IPS-15b (cell line): ENCODE data around the gene GPR137B.

Source experiments
- H3K27me3 ChIP-seq: one replicate; pipeline ENCODE4 v1.6.1; 2013; ENCODE audit warnings: low read length; ENCODE audit not compliant: control insufficient read depth, insufficient read depth
- H3K36me3 ChIP-seq: one replicate; pipeline ENCODE4 v1.6.1; 2013; ENCODE audit warnings: low read length; ENCODE audit not compliant: control insufficient read depth, insufficient read depth
- H3K4me1 ChIP-seq: one replicate; pipeline ENCODE4 v1.6.1; 2013; ENCODE audit warnings: mild to moderate bottlenecking, low read length; ENCODE audit not compliant: control insufficient read depth, insufficient read depth
- H3K4me3 ChIP-seq: one replicate; pipeline ENCODE4 v1.5.1; 2013; ENCODE audit warnings: low read depth, low read length
- H3K9ac ChIP-seq: one replicate; pipeline ENCODE4 v1.6.1; 2013; ENCODE audit warnings: low read depth, mild to moderate bottlenecking, low read length
- H3K9me3 ChIP-seq: one replicate; pipeline ENCODE4 v1.6.1; 2013; ENCODE audit warnings: mild to moderate bottlenecking, low read length; ENCODE audit not compliant: control insufficient read depth, insufficient read depth

GPR137B gene

GRCh38 chr1:236103646-236104218 lies 38.6 kb upstream of the GPR137B start:
- H3K36me3 ChIP-seq, result no peaks in the 10 kb centered on the region
- no peaks in the 10 kb centered on the region for H3K27me3 ChIP-seq
- no peaks in the 10 kb centered on the region for H3K9me3 ChIP-seq
- H3K4me1 ChIP-seq, result peaks cover 3% of the 10 kb centered on the region
- no peak overlapping the region for H3K9ac ChIP-seq
- no peak overlapping the region for H3K4me3 ChIP-seq

GRCh38 chr1:236107121-236107907 lies 35.0 kb upstream of the GPR137B start:
- Histone ChIP-seq H3K9me3 (no peaks in the 10 kb centered on the region), H3K27me3 (no peaks in the 10 kb centered on the region), H3K36me3 (no peaks in the 10 kb centered on the region), H3K4me3 (no peak overlapping the region), H3K4me1 (peaks cover 3% of the 10 kb centered on the region), H3K9ac (no peak overlapping the region)

- Histone ChIP-seq H3K27me3 (no peaks in the 10 kb centered on the region), H3K36me3 (no peaks in the 10 kb centered on the region), H3K9ac (no peak overlapping the region)
Measured at GRCh38 chr1:236108027-236108648, 34.2 kb upstream of the GPR137B start.

GRCh38 chr1:236110137-236110536 lies 32.2 kb upstream of the GPR137B start:
- Histone ChIP-seq H3K4me3 (no peak overlapping the region), H3K4me1 (no peaks in the 10 kb centered on the region), H3K36me3 (no peaks in the 10 kb centered on the region), H3K9ac (no peak overlapping the region), H3K27me3 (no peaks in the 10 kb centered on the region), H3K9me3 (no peaks in the 10 kb centered on the region)

More at GRCh38 chr1:236108027-236108648, 34.2 kb upstream of the GPR137B start:
- H3K4me1 ChIP-seq, result peaks cover 3% of the 10 kb centered on the region
- H3K4me3 ChIP-seq, result no peak overlapping the region
- no peaks in the 10 kb centered on the region for H3K9me3 ChIP-seq

- Histone ChIP-seq H3K36me3 (no peaks in the 10 kb centered on the region), H3K9ac (no peak overlapping the region), H3K4me1 (no peaks in the 10 kb centered on the region), H3K4me3 (no peak overlapping the region), H3K27me3 (no peaks in the 10 kb centered on the region), H3K9me3 (no peaks in the 10 kb centered on the region)
Measured at GRCh38 chr1:236111527-236112331, 30.6 kb upstream of the GPR137B start.

- Histone ChIP-seq H3K4me3 (no peak overlapping the region), H3K36me3 (no peaks in the 10 kb centered on the region), H3K9me3 (no peaks in the 10 kb centered on the region), H3K9ac (no peak overlapping the region), H3K27me3 (no peaks in the 10 kb centered on the region), H3K4me1 (no peaks in the 10 kb centered on the region)
Measured at GRCh38 chr1:236112332-236112627, 30.1 kb upstream of the GPR137B start.

- Histone ChIP-seq H3K4me3 (no peak overlapping the region), H3K36me3 (no peaks in the 10 kb centered on the region), H3K9me3 (no peaks in the 10 kb centered on the region), H3K4me1 (no peaks in the 10 kb centered on the region), H3K9ac (no peak overlapping the region), H3K27me3 (no peaks in the 10 kb centered on the region)
Measured at GRCh38 chr1:236113324-236114032, 28.9 kb upstream of the GPR137B start.

GRCh38 chr1:236114076-236114747 lies 28.1 kb upstream of the GPR137B start:
- H3K9me3 ChIP-seq, result no peaks in the 10 kb centered on the region
- no peaks in the 10 kb centered on the region for H3K4me1 ChIP-seq
- H3K9ac ChIP-seq, result no peak overlapping the region
- H3K4me3 ChIP-seq, result no peak overlapping the region
- no peaks in the 10 kb centered on the region for H3K27me3 ChIP-seq
- no peaks in the 10 kb centered on the region for H3K36me3 ChIP-seq

- no peaks in the 10 kb centered on the region for H3K4me1 ChIP-seq
- no peak overlapping the region for H3K9ac ChIP-seq
- no peaks in the 10 kb centered on the region for H3K36me3 ChIP-seq
- no peaks in the 10 kb centered on the region for H3K9me3 ChIP-seq
- no peaks in the 10 kb centered on the region for H3K27me3 ChIP-seq
- H3K4me3 ChIP-seq, result no peak overlapping the region
Measured at GRCh38 chr1:236117710-236118109, 24.6 kb upstream of the GPR137B start.

- no peaks in the 10 kb centered on the region for H3K9me3 ChIP-seq
- no peaks in the 10 kb centered on the region for H3K36me3 ChIP-seq
- H3K9ac ChIP-seq, result no peak overlapping the region
- no peaks in the 10 kb centered on the region for H3K4me1 ChIP-seq
- no peaks in the 10 kb centered on the region for H3K27me3 ChIP-seq
- H3K4me3 ChIP-seq, result no peak overlapping the region
Measured at GRCh38 chr1:236119943-236120484, 22.3 kb upstream of the GPR137B start.
